ENCODE data around the gene NKAIN2. TPM values are rescaled to one million over a fixed set of nuclear protein-coding genes. Genes with fewer than 3 reads are reported as not detected.

The NKAIN2 gene
- total and polyA plus RNA-seq, 2 donors (not counting 3 experiments of a cell fraction or from before 2014, with no cell fraction given): 0.03 TPM; not detected in 1

GRCh38 chr6:123785039-123785438 lies 18.6 kb upstream of the NKAIN2 start:
- DNase-seq (ENCODE audit: low read depth, low spot score): no peak
- BruUV-seq (replicated peaks): no TSS peak
- ChIA-PET CTCF (interaction anchor here (1.9 kb wide), 1 partner anchor 17 kb away, joined by 6 read pairs; no protein-coding TSS in a partner anchor), POLR2A (no interaction called here)
- Histone ChIP-seq H3K9me3 (replicated peaks; ENCODE audit: control insufficient read depth, insufficient read depth, low read length) (no peaks in the 10 kb centered on the region), H3K9ac (replicated peaks; ENCODE audit: extremely low read depth, insufficient read depth, low read length) (no peak overlapping the region), H3K36me3 (ENCODE audit: control insufficient read depth in 2 of 2, extremely low read depth in 1 of 2, insufficient read depth in 2 of 2, low read length in 2 of 2) (no peaks in the 10 kb centered on the region), H3K27me3 (ENCODE audit: control insufficient read depth in 2 of 2, insufficient read depth in 2 of 2, low read length in 2 of 2) (peaks cover 0 to 3% of the 10 kb centered on the region in 2 experiments), H3K27ac (ENCODE audit: insufficient read depth, low read depth, low read length) (no peak overlapping the region), H3K79me2 (ENCODE audit: control insufficient read depth, insufficient read depth, low read length) (no peaks in the 10 kb centered on the region), H4K20me1 (replicated peaks; ENCODE audit: control insufficient read depth, extremely low read depth, insufficient read depth, low read length) (no peaks in the 10 kb centered on the region), H3K4me1 (ENCODE audit: control insufficient read depth, extremely low read depth, insufficient read depth, low read length) (no peaks in the 10 kb centered on the region), H3K4me3 (replicated peaks in 1 of 3; ENCODE audit: insufficient read depth in 1 of 3, low read depth in 1 of 3, low read length in 3 of 3) (no peak overlapping the region), H3K4me2 (ENCODE audit: insufficient read depth, low read length) (no peak overlapping the region), H3K9me1 (replicated peaks; ENCODE audit: control insufficient read depth, extremely low read depth, insufficient read depth, low read length) (no peaks in the 10 kb centered on the region), H2AFZ (ENCODE audit: low read depth, low read length) (no peak overlapping the region)
- dilution Hi-C loops (cut with MboI; ENCODE audit: extremely low pct_ligation_motif_present, low sequenced_read_pairs) (no loop called here), intact Hi-C loops (cut with micrococcal nuclease) (no loop called here)
- no peak for TF ChIP-seq POLR2AphosphoS5 (IDR thresholded peaks at IDR 0.05; ENCODE audit: insufficient read depth, low read depth, low read length)
- no peak for TF ChIP-seq CTCF (IDR thresholded peaks at IDR 0.05; ENCODE audit: extremely low read depth in 1 of 2, insufficient read depth in 1 of 2, low read depth in 1 of 2, low read length in 2 of 2)
- TF ChIP-seq EZH2 (IDR thresholded peaks at IDR 0.05; ENCODE audit: borderline replicate concordance, low read depth, low read length, severe bottlenecking): no peak
- TF ChIP-seq MYC (IDR thresholded peaks at IDR 0.05; ENCODE audit: low read depth, low read length): no peak
- TF ChIP-seq JUN (IDR thresholded peaks at IDR 0.05; ENCODE audit: borderline replicate concordance, insufficient read depth, insufficient read length, low read depth): no peak
- TF ChIP-seq POLR2A (IDR thresholded peaks at IDR 0.05; ENCODE audit: low read depth, low read length): no peak
- TF ChIP-seq MAX (IDR thresholded peaks at IDR 0.05; ENCODE audit: insufficient read depth, insufficient read length): no peak
- TF ChIP-seq GATA2 (IDR thresholded peaks at IDR 0.05; ENCODE audit: insufficient read depth, insufficient read length, low read depth, low read length): no peak
- TF ChIP-seq FOS (IDR thresholded peaks at IDR 0.05; ENCODE audit: borderline replicate concordance, insufficient read depth, low read length): no peak
- no peak for FAIRE-seq
